Superior temporal gyrus (tissue), 1 donor: Measurements from ENCODE around the gene HCCS.
"Not testable (repeated sequence)": the region's sequence is repeated elsewhere in the genome, so short reads cannot be mapped to it uniquely, and the experiment has no call there.

Source experiments
- DNase-seq: peaks from one replicate; pipeline ENCODE4 v3.0.0-alpha.2; 2016; ENCODE audit errors: extremely low spot score

The HCCS gene

DNA sequence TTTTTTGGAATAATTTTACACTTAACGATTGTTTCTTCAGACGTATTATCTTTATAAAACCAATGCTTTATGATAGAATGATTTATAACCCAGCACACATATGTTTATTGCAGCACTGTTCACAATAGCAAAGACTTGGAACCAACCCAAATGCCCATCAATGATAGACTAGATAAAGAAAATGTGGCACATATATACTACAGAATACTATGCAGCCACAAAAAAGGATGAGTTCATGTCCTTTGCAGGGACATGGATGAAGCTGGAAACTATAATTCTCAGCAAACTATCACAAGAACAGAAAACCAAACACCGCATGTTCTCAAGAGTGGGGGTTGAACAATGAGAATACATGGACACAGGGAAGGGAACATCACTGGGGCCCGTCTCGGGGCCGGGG, 12.0 kb downstream of the HCCS start:
- DNase-seq, result not testable (repeated sequence)

DNA sequence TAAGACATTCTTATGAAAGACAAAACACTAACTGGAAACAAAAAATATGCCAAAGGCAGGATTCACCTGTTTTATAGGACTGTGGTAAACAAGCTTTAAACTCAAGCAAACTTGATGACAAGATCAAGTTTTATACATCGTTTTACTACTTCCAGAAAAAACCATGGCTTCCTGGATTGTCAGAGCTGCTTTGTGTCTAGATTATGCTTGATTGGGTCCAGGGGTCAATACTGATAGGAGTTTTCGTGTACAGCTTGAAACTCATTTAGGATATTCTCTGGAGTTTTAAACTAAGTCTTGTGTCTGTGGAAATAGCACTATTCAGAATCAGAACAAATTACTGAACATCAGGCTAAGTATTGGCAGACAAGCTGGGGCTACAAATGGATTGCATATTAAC, 13.0 kb downstream of the HCCS start:
- DNase-seq, result no peak

DNA sequence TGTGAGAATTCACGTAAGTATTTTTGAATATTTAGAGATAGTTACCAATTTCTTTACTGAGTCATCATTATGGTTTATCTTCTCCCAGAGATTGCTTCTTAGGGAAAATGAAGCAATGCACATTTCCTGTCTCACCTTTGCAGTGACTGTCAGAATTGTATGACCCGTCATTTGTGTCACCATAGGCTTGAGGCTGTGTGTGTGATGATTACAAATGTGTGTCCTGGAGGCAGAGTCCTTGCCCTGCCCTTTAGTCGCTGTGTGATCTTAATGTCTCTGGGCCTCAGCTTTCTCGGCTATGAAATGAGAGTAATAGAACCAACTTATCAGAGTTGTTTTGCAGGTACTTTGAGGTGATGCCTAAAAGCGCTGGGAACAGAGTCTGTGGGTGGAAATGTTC, 13.9 kb downstream of the HCCS start:
- no peak for DNase-seq

DNA sequence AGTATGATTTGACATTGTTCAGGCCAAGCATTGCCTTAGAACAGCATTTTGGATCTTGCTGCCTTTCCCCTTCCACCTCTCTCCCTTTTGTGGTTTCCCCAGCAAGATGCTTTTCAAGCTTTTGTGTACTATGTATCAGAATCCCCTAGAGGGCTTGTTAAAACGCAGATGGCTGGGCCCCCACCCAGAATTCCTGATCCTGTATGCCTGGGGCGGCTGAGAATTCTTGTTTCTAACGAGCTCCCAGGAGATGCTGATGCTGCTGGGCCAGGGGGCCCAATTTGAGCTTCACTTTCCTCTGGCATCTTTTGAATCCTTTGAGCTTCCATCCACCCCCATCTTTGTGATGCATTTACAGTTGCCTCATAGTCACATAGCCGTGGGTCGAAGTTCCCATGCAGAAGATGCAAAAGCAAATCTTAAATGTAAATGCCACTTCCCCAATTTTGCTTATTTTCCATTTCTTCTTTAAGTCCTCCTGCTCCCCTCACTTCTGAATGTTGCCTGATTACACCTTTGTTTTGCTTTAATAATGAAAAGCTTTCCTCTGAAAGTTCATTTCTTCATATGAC, 18.5 kb downstream of the HCCS start:
- no peak for DNase-seq

DNA sequence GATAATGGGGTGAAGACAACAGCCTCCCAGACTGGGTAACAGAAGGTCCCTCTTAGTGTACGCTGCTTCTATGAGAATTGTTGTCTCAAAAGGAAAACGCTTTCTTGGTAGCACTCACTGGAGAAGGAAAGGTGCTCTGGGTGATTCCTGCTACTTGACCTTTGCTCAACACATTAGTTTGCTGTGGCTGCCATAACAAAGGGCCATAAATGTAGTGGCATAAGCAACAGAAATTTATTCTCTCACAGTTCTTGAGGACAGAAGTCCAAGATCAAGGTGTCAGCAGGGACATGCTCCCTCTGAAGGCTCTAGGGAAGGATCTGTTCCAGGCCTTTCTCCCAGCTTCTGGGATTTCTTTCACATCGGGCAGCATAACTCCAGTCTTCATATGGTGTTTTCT, 19.0 kb downstream of the HCCS start:
- no peak for DNase-seq

DNA sequence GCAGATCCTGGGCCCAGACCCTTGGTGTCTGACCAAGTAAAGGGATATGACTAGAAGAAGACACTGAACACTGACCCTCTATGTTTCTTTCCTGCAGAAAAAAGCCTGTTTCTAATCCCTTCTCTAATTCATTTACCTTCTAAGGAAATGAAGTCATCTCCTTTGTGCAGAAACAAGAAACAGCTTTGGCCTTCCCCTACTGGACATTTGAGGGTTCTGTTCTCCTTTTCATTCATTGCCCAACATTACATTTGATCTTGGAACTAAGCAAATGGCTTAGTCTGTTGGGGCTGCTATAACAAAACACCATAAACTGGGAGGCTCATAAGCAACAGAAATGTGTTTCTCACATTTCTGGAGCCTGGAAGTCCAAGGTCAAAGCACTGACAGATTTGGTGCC, 20.0 kb downstream of the HCCS start:
- no peak for DNase-seq

GRCh38 chrX:11135564-11136185, 24.5 kb downstream of the HCCS start:
- DNase-seq, result peak; percentile 12

DNA sequence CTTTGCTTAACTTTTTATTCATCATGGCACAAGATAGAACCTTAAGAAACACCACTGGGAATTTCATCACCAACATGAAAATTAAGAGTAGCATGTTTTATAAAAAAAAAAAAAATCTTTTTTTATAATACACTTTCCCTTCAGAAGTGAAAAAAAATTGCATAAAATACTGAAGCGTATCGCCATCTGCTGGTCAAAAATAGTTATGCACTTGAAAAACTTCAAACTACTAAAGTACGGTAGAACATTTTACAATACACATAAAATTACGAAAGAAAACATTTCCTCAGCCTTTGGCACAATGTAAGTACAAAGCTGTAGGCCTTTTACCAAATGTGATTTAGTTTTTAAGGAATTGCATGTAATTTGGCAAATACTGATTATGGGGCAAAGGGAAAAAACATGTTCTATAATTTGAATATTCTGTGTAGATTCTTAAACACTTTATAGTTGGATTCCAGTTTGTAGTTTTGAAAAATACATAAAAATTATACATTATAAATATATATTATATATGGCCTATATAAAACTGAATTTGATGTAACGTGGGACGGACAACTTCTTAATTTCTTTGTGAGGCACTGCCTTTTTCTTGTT, 26.5 kb downstream of the HCCS start:
- DNase-seq, result peak; percentile 68

DNA sequence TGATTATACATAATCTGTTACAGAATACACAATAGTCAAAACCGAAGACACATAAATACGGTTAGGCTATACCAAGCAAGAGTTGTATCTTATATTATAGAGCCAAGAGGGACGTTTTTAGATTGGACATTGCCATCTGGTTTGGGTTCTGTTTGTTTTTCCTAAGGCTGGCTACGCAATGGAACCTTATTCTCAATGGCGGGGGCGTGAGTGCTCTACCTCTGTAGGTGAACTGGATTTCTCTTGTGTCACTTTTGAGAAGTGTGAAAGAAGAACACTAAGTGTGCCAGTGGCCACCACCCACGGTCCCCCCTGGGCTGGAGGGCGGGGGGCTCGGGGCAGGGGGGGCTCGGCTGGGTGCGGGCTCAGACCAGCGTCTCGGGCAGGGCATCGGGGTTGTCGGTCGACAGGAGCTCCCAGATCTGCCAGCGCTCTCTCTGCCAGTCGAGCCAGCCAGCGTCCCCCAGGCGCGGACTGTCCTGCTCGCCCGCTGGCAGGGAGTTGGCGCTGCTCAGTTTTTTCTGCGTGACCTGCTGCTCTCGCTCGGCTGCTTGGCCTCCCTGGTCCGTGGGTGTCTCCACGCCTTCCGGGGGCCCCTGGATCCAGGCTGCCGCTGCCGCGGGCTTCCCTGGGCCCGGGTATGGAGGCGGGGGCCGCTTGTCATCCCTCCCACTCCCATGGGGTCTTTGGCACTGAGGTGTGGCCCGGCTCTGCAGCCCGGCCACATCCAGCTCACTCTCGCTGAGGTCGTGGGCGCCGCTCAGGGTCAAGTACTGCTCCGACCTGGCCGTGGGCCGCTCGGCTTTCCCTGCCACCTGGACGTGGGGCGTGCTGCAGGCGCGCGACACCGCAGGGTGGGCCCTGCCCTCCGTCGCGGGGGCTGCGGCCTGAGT, 27.6 kb downstream of the HCCS start:
- no peak for DNase-seq

- peak; percentile 92 for DNase-seq
Observed at GRCh38 chrX:11143931-11144678, 33.0 kb downstream of the HCCS start.

DNA sequence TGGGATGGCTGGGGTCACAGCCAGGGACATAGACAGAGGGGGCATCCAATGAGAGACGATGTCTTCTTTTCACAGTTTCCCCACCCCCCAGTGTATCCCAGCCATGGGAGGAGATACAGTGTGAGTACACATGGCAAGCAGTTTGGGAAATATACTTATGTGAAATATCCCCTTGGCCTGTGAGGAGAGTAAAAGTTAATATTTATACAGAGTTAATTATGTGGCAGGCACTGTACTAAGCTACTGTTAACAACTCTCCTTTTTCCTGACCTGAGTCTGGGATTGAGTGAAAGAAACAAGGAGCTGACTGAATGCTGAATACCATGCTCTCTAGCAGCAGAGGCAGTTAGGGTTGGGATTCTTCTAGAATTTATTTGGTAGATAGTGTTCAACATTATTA, 35.3 kb downstream of the HCCS start:
- no peak for DNase-seq

- DNase-seq, result no peak
Observed at GRCh38 chrX:11148401-11148800, 37.3 kb downstream of the HCCS start.

DNA sequence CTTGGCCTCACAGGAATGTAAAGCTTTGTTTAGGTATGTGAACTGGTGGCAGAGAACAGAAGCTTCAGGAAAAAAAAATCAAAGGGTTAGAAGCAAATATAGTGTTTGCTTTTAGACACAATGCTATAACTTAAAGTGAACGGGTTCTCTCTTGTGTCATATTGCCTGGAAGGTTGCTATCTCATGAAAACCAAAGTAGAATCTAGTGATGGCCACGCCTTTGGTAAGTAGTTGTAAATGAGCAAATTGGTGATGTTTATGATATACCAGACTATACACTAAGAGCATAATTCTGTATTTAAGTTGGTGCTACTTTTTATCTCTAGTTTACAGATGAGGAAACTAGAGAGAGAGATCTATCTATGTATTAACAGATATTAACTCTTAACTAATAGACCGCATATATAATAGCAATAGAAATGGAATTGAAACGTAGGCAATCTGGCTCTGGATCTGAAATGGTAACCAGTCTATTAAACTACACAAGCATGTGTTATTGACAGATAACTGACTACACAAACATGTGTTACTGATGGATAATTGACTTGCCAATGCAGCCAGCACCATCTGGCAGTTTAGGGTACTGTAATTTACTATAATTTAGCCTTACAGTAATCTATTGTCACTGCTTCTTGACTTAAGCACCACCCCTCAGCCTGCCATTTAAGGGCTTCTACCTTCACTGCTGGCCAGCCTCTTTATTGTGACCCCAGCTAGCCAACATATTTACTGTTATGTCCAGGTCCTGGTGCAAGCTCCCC, 40.8 kb downstream of the HCCS start:
- no peak for DNase-seq

DNA sequence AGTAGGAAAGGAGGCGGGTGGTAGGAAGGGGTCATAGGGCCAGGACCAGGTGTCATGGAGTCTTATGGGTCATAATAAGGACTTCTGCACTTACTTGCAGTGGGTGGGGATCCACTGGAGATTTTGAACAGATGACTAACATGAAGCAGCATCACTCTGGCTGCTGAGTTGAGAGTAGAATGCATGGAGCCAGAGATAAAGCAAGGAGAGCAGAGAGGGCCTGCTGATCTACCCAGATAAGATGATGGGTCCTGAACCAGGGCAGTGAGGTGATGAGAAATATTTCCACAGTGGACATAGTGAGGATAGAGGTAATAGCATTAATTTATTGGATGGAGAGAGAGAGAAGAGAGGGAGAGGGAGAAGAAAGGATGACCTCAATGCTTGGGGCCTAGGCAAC, 48.0 kb downstream of the HCCS start:
- DNase-seq, result no peak

DNA sequence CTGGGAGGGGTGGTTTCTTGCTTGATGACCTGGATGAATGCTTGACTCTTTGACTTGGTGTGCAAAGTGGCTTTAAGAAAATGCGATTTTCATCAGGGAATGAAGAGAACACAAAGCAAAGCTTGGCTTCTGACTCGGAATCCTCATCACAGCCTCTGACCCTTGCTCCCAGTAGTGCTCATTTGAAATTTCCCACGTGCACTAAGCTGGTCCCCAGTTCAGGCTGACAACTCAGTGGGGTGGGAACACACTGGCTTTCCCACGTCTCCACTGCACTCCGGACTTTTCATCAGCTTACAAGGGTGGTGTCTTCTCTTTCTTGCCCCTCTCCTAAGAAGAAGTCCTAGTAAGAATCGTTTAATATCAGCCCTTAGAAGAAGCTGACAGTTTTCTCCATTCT, 53.3 kb downstream of the HCCS start:
- DNase-seq, result no peak

DNA sequence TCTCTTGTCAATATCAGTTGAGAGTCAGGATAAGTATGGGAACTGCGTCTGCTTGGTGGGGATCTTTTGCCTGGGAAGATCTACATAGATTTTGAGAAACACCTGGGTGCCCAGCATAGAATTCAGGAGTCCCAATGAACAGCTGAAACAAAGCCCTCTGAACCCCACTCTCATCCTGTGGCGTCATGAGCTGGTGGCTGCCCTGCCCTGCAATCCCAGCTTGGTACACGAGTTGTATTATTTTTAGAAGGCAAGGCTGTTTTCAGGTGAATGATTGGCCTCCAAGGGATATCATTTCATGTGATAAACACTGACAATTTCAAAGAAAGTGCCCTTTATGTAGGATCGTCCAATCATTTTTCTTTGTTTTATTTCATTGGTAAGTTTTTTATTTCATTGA, 60.8 kb downstream of the HCCS start:
- DNase-seq, result no peak

DNA sequence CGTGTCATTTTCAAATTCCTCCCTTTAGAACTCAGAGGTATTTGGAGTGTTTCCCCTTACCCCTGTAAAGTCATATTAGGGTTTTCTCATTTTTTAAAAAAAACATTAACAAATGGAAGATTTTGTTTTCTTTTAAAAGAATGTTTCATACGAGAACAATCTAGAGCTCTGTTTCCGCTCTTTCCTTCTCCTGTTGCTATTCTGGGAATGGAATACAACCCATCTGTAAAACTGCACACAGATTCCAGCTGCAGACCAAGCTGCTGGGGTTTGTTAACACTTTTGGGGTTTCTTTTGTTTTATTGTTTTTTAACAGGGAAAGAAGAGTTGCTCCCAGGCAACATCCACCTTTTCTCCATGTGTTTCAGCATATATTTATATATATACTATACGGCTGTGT, 61.3 kb downstream of the HCCS start:
- DNase-seq, result no peak
